B cell (primary cell): ENCODE data around the gene FXYD1. TPM values are rescaled to one million over a fixed set of nuclear protein-coding genes. Genes with fewer than 3 reads are reported as not detected.

ENCODE experiments used
- ATAC-seq: fragments of 200-7000 bp; cut with Tn5 transposase; one replicate; pipeline ENCODE4 v1.10.0; 2021; ENCODE audit warnings: low read depth, mild to moderate bottlenecking, moderate number of reproducible peaks, moderate library complexity
- CTCF ChIA-PET: fragments of 350-600 bp; sonication (Branson Sonifier 250); formaldehyde crosslinking; loops from one replicate; lab custom pipeline; 2021; ENCODE audit warnings: antibody characterized with exemption, inconsistent platforms; lab: Charles Lee
- POLR2A ChIA-PET: fragments of 350-600 bp; sonication (Branson Sonifier 250); formaldehyde crosslinking; loops from one replicate; lab custom pipeline; 2021; ENCODE audit warnings: antibody characterized with exemption; lab: Charles Lee
- DNase-seq: peaks from one replicate; pipeline ENCODE4 v3.0.0; 2013
- H2AFZ ChIP-seq: 2 replicates; pipeline ENCODE4 v1.6.1; 2012; ENCODE audit warnings: mild to moderate bottlenecking, low read depth, low read length; ENCODE audit not compliant: insufficient read depth, poor library complexity, severe bottlenecking
- H3K27ac ChIP-seq, 2 donors: 1 replicate in 1 of 2; 2 replicates in 1 of 2; pipeline ENCODE4 v1.5.1; 2012 to 2013; ENCODE audit warnings: low read length in 2 of 2, mild to moderate bottlenecking in 2 of 2, moderate library complexity in 1 of 2
- H3K27me3 ChIP-seq, 4 experiments: fragments of 200-600 bp in 1 of 4; sonication (generic) in 1 of 4; replicated peaks in 1 of 4; 1 replicate in 2 of 4; 2 replicates in 2 of 4; pipeline versions ENCODE4 v1.6.1 to v1.7.0; 2013 to 2016; ENCODE audit warnings: low read length in 3 of 4, mild to moderate bottlenecking in 2 of 4, mixed read lengths in 1 of 4, moderate library complexity in 1 of 4; ENCODE audit not compliant: insufficient read depth in 4 of 4, control insufficient read depth in 3 of 4; ENCODE audit errors: control extremely low read depth in 1 of 4
- H3K36me3 ChIP-seq, 2 experiments: replicated peaks in 1 of 2; 1 replicate in 1 of 2; 2 replicates in 1 of 2; pipeline versions ENCODE4 v1.6.1 to v1.7.1; 2013; ENCODE audit warnings: low read length in 1 of 2; ENCODE audit not compliant: insufficient read depth in 2 of 2, control insufficient read depth in 1 of 2; ENCODE audit errors: control extremely low read depth in 1 of 2, extremely low read depth in 1 of 2
- H3K4me1 ChIP-seq, 2 donors: fragments of 200-600 bp in 1 of 2; sonication (generic) in 1 of 2; 1 replicate in 1 of 2; 2 replicates in 1 of 2; pipeline versions ENCODE4 v1.5.1 to v1.6.1; 2013 to 2017; ENCODE audit warnings: low read length in 2 of 2; ENCODE audit not compliant: control insufficient read depth in 2 of 2, insufficient read depth in 2 of 2
- H3K4me2 ChIP-seq: replicated peaks from 2 replicates; pipeline ENCODE3; 2012; ENCODE audit warnings: mild to moderate bottlenecking, low read depth, low read length; ENCODE audit not compliant: poor library complexity, severe bottlenecking
- H3K4me3 ChIP-seq, 5 experiments: fragments of 200-600 bp in 1 of 5; sonication (generic) in 1 of 5; 1 replicate in 3 of 5; 2 replicates in 2 of 5; pipeline versions ENCODE4 v1.5.1 to v1.7.0; 2011 to 2016; ENCODE audit warnings: low read length in 4 of 5, mild to moderate bottlenecking in 4 of 5, low read depth in 2 of 5, control low read depth in 1 of 5, moderate library complexity in 1 of 5; ENCODE audit not compliant: insufficient read depth in 1 of 5; ENCODE audit errors: control extremely low read depth in 1 of 5, extremely low read depth in 1 of 5
- H3K79me2 ChIP-seq: fragments of 200-600 bp; sonication (generic); one replicate; pipeline ENCODE4 v1.6.0; 2016; ENCODE audit warnings: low read length; ENCODE audit not compliant: control insufficient read depth, insufficient read depth
- H3K9ac ChIP-seq: fragments of 200-600 bp; sonication (generic); 2 replicates; pipeline ENCODE4 v1.6.1; 2017; ENCODE audit warnings: mild to moderate bottlenecking, low read length, moderate library complexity
- H3K9me3 ChIP-seq, 3 donors: one replicate each; pipeline versions ENCODE4 v1.6.1 to v1.7.1; 2013; ENCODE audit warnings: low read length in 2 of 3; ENCODE audit not compliant: control insufficient read depth in 2 of 3, insufficient read depth in 1 of 3; ENCODE audit errors: control extremely low read depth in 1 of 3
- H4K20me1 ChIP-seq: 2 replicates; pipeline ENCODE4 v1.6.0; 2012; ENCODE audit warnings: mild to moderate bottlenecking, low read length; ENCODE audit not compliant: insufficient read depth, control insufficient read depth, poor library complexity, severe bottlenecking
- H3K27ac Mint-ChIP-seq: one replicate; pipeline ENCODE4 v1.8.0; 2021; ENCODE audit warnings: mixed read lengths
- H3K27me3 Mint-ChIP-seq: one replicate; pipeline ENCODE4 v1.8.0; 2021; ENCODE audit warnings: mixed read lengths
- H3K4me1 Mint-ChIP-seq: one replicate; pipeline ENCODE4 v1.8.0; 2021; ENCODE audit warnings: mixed read lengths
- H3K4me3 Mint-ChIP-seq: one replicate; pipeline ENCODE4 v1.8.0; 2021; ENCODE audit warnings: mixed read lengths
- H3K9me3 Mint-ChIP-seq: one replicate; pipeline ENCODE4 v1.8.0; 2022; ENCODE audit warnings: mixed read lengths; ENCODE audit not compliant: insufficient read depth
- EZH2 ChIP-seq: IDR thresholded peaks from 2 replicates; pipeline ENCODE4 v1.6.1; 2012; ENCODE audit warnings: borderline replicate concordance, low read depth, mild to moderate bottlenecking, moderate library complexity, low read length; ENCODE audit not compliant: insufficient read depth, poor library complexity, severe bottlenecking
- WGBS: methylation state at CpG from one replicate; pipeline ENCODE4 v1.1.5; 2013; ENCODE audit warnings: missing lambda C conversion rate; ENCODE audit not compliant: insufficient coverage; 5-methylcytosine and 5-hydroxymethylcytosine counted together
- intact Hi-C: fragments of 100-400 bp; cut with micrococcal nuclease; formaldehyde crosslinking; loops from one replicate; pipeline ENCODE4 v1.10.0; 2022
- polyA plus RNA-seq: library from polyadenylated mRNA; depleted of rRNA; stranded (reverse); fragments of >200 nt; gene quantifications from 2 replicates; pipeline ENCODE4 v1.2.3, GENCODE V29; 2012
- total RNA-seq, 2 donors: library from RNA; stranded (reverse); fragments of 120-200 nt in 1 of 2; gene quantifications; 1 replicate in 1 of 2; 2 replicates in 1 of 2; pipeline versions ENCODE4 v1.2.3 to v1.2.4, GENCODE V29; 2013 to 2022
- TF ChIP-seq, protein P1 (sequence below): fragments of 200-600 bp; IDR thresholded peaks from one replicate; pipeline ENCODE4 v1.8.0; 2022; ENCODE audit warnings: antibody characterized with exemption, mild to moderate bottlenecking

FXYD1 gene
- total and polyA plus RNA-seq, 2 donors (not counting 1 experiment from before 2014, with no cell fraction given): 3.1 to 4.7 TPM

DNA sequence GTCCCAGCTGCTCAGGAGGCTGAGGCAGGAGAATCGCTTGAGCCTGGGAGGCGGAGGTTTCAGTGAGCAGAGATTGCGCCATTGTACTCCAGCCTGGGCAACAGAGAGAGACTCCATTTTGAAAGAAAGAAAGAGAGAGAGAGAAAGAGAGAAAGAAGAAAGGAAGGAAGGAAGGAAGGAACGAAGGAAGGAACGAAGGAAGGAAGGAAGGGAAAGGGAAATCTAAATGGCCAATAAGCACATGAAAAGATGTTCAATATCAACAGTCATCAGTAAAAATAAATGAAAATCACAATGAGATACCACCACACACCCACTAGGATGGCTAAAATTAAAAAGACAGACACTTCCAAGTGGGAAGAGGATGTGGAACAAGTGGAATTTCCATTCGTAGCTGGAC is 35.6 kb downstream of the FXYD1 start:
- no peak for DNase-seq
- ChIA-PET CTCF (interaction anchor here (0.8 kb wide), 1 partner anchor 13 kb away, joined by 3 read pairs; no protein-coding TSS in a partner anchor), POLR2A (interaction anchor here (0.7 kb wide), 1 partner anchor 42 kb away, joined by 4 read pairs; no protein-coding TSS in a partner anchor)
- H2AFZ ChIP-seq: no peak overlapping the region
- intact Hi-C loops: no loop called here
- no peak for ATAC-seq
- H3K4me3 ChIP-seq: no peak overlapping the region
- H3K79me2 ChIP-seq: no peaks in the 10 kb centered on the region
- H3K4me1 ChIP-seq: peaks cover 0 to 3% of the 10 kb centered on the region in 2 donors
- H3K9me3 ChIP-seq: peaks cover 0 to 8% (median 2%) of the 10 kb centered on the region in 3 donors
- H3K9ac ChIP-seq: no peak overlapping the region
- no peak overlapping the region for H3K4me2 ChIP-seq
- H3K27ac ChIP-seq: no peak overlapping the region
- TF ChIP-seq, protein P1, sequence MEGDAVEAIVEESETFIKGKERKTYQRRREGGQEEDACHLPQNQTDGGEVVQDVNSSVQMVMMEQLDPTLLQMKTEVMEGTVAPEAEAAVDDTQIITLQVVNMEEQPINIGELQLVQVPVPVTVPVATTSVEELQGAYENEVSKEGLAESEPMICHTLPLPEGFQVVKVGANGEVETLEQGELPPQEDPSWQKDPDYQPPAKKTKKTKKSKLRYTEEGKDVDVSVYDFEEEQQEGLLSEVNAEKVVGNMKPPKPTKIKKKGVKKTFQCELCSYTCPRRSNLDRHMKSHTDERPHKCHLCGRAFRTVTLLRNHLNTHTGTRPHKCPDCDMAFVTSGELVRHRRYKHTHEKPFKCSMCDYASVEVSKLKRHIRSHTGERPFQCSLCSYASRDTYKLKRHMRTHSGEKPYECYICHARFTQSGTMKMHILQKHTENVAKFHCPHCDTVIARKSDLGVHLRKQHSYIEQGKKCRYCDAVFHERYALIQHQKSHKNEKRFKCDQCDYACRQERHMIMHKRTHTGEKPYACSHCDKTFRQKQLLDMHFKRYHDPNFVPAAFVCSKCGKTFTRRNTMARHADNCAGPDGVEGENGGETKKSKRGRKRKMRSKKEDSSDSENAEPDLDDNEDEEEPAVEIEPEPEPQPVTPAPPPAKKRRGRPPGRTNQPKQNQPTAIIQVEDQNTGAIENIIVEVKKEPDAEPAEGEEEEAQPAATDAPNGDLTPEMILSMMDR: no peak
- no peak for TF ChIP-seq EZH2
- no peaks in the 10 kb centered on the region for H3K27me3 Mint-ChIP-seq
- no peak overlapping the region for H3K4me3 Mint-ChIP-seq
- no peaks in the 10 kb centered on the region for H3K9me3 Mint-ChIP-seq
- no peaks in the 10 kb centered on the region for H3K27me3 ChIP-seq
- no peak overlapping the region for H3K27ac Mint-ChIP-seq
- WGBS: 93% methylated on average over 3 of the region's 6 CpGs
- H3K4me1 Mint-ChIP-seq: peaks cover 6% of the 10 kb centered on the region
- H4K20me1 ChIP-seq: no peaks in the 10 kb centered on the region
- H3K36me3 ChIP-seq: peaks cover 0 to 6% of the 10 kb centered on the region in 2 experiments

DNA sequence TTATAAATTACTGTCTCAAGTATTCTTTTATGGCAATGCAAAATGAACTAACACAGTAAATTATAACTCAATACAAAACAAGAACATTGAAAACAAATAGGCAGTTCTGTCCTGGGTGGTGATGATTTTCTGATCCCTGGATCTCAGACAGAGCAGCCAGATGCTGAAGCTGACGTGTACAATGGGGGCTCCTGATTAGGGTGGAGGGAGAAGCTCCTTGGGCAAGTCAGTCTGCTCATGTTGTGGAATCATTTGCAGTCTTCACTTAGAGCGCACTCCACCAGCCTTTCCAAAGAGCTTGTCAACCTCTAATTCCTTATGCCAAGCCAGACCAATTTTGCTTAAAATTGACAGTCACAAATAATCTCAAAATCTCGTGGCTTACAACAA is 37.6 kb downstream of the FXYD1 start:
- ATAC-seq (no peak), DNase-seq (no peak)
- 96% methylated on average over 3 of the region's 3 CpGs for WGBS
- Histone ChIP-seq H3K9me3 (peaks cover 0 to 8% (median 2%) of the 10 kb centered on the region in 3 donors), H3K4me1 (peaks cover 0 to 3% of the 10 kb centered on the region in 2 donors), H4K20me1 (no peaks in the 10 kb centered on the region), H2AFZ (no peak overlapping the region), H3K4me3 (no peak overlapping the region), H3K4me2 (no peak overlapping the region), H3K27ac (no peak overlapping the region), H3K36me3 (no peaks in the 10 kb centered on the region), H3K27me3 (no peaks in the 10 kb centered on the region), H3K79me2 (no peaks in the 10 kb centered on the region), H3K9ac (no peak overlapping the region)
- H3K27ac Mint-ChIP-seq: no peak overlapping the region
- intact Hi-C loops: no loop called here
- no peaks in the 10 kb centered on the region for H3K9me3 Mint-ChIP-seq
- TF ChIP-seq EZH2: no peak
- TF ChIP-seq, protein P1: no peak
- ChIA-PET POLR2A (interaction anchor here (1.1 to 1.3 kb wide), 2 partner anchors 22 to 33 kb away, joined by 3 read pairs; partner anchors contain the start of genes FXYD5 and FXYD7), CTCF (no interaction called here)
- peaks cover 7% of the 10 kb centered on the region for H3K4me1 Mint-ChIP-seq
- no peak overlapping the region for H3K4me3 Mint-ChIP-seq
- H3K27me3 Mint-ChIP-seq: no peaks in the 10 kb centered on the region
